K562 (cell line): ENCODE measurements around the gene MED14. TPM values are rescaled to one million over a fixed set of nuclear protein-coding genes. Genes with fewer than 3 reads are reported as not detected.

Experiments used
- ASH1L ChIP-seq: fragments of 450-650 bp; IDR thresholded peaks from 2 replicates; pipeline ENCODE4 v1.6.1; 2018; ENCODE audit warnings: borderline replicate concordance, mild to moderate bottlenecking, low read depth; ENCODE audit not compliant: partially characterized antibody
- ATF4 ChIP-seq: fragments of 450-650 bp; formaldehyde crosslinking; IDR thresholded peaks from 2 replicates; pipeline ENCODE4 v1.4.0; 2022; ENCODE audit warnings: mild to moderate bottlenecking, moderate library complexity
- CAMTA2 ChIP-seq: fragments of 250-450 bp; sonication (Bioruptor Pico); conservative IDR thresholded peaks from 2 replicates; pipeline ENCODE4 v1.5.1; 2022
- EZH2 ChIP-seq: IDR thresholded peaks from 2 replicates; pipeline ENCODE4 v1.6.1; 2012; ENCODE audit warnings: low read depth, mild to moderate bottlenecking, inconsistent platforms, low read length, borderline replicate concordance
- GTF2F1 ChIP-seq: IDR thresholded peaks from 2 replicates; pipeline ENCODE4 v1.6.1; 2011; ENCODE audit warnings: low read depth, low read length, improper control_type of control experiment
- MED1 ChIP-seq: sonication (generic); formaldehyde crosslinking; IDR thresholded peaks from 2 replicates; pipeline ENCODE4 v1.8.1; 2023; ENCODE audit warnings: missing genetic modification reagents, borderline replicate concordance
- POLR2H ChIP-seq: IDR thresholded peaks from 2 replicates; pipeline ENCODE4 v1.6.1; 2016; ENCODE audit warnings: missing genetic modification characterization, low read depth, mild to moderate bottlenecking, control low read depth, missing compliant biosample characterization, moderate library complexity
- RB1 ChIP-seq: fragments of 450-650 bp; IDR thresholded peaks from 2 replicates; pipeline ENCODE4 v1.6.1; 2017; ENCODE audit warnings: low read depth, mild to moderate bottlenecking
- RFX1 ChIP-seq: fragments of 450-650 bp; IDR thresholded peaks from 2 replicates; pipeline ENCODE4 v1.6.1; 2016; ENCODE audit warnings: mild to moderate bottlenecking, moderate library complexity
- SREBF1 ChIP-seq: fragments of 150-350 bp; IDR thresholded peaks from 2 replicates; pipeline ENCODE4 v1.6.1; 2014; ENCODE audit warnings: antibody characterized with exemption, low read depth, low read length, borderline replicate concordance
- SRSF3 ChIP-seq: fragments of 200-400 bp; formaldehyde crosslinking; IDR thresholded peaks from 2 replicates; pipeline ENCODE4 v1.6.1; 2016; ENCODE audit warnings: mild to moderate bottlenecking, low read length, moderate library complexity; ENCODE audit not compliant: insufficient read depth
- ZBTB1 ChIP-seq: sonication (generic); formaldehyde crosslinking; IDR thresholded peaks from 2 replicates; pipeline ENCODE4 v1.8.1; 2023; ENCODE audit warnings: missing genetic modification reagents, low read depth, mild to moderate bottlenecking, borderline replicate concordance
- ZBTB5 ChIP-seq: fragments of 450-650 bp; IDR thresholded peaks from 2 replicates; pipeline ENCODE4 v1.6.1; 2017; ENCODE audit warnings: antibody characterized with exemption
- ZNF324 ChIP-seq: fragments of 250-450 bp; sonication (Bioruptor Pico); IDR thresholded peaks from 2 replicates; pipeline ENCODE4 v1.4.0; 2020; ENCODE audit warnings: mild to moderate bottlenecking
- ZNF407 ChIP-seq: fragments of 450-650 bp; IDR thresholded peaks from 2 replicates; pipeline ENCODE4 v1.6.1; 2016; ENCODE audit warnings: low read depth
- ZNF717 ChIP-seq: fragments of 250-450 bp; sonication (Bioruptor Pico); IDR thresholded peaks from 2 replicates; pipeline ENCODE4 v1.5.0; 2021
- ZNF76 ChIP-seq: fragments of 250-450 bp; sonication (Bioruptor Pico); IDR thresholded peaks from 2 replicates; pipeline ENCODE4 v1.4.0; 2020; ENCODE audit warnings: mild to moderate bottlenecking, moderate library complexity, borderline replicate concordance
- polyA plus RNA-seq, 8 experiments: library from polyadenylated mRNA; depleted of rRNA in 4 of 8; stranded (reverse) in 5 of 8; unstranded in 3 of 8; fragments of >200 nt; fragmentation: Nextera tagmentation in 2 of 8; fragmentation: Illumina TruSeq in 1 of 8; extraction: Ambion mirVana in 2 of 8; extraction: Trizol in 1 of 8; gene quantifications; 2 replicates each; pipeline versions ENCODE4 v1.2.1 to v1.2.3, GENCODE V29; 2011 to 2014; ENCODE audit warnings: inconsistent platforms in 1 of 8, missing spikeins in 1 of 8
- total RNA-seq, 7 experiments: library from RNA; depleted of rRNA in 6 of 7; stranded (reverse); fragments of >200 nt in 6 of 7; fragmentation: Illumina TruSeq in 2 of 7; extraction: Trizol in 2 of 7; gene quantifications; 2 replicates each; pipeline versions ENCODE4 v1.2.1 to v1.2.3, GENCODE V29; 2011 to 2021; ENCODE audit warnings: low replicate concordance in 1 of 7

MED14 gene
- total and polyA plus RNA-seq, 9 of the 15 experiments (the other 6 are each of a cell fraction or from before 2014, with no cell fraction given): 9.2 to 35.3 (median 18.7) TPM

GRCh38 chrX:40647307-40648197, 87.8 kb downstream of the MED14 start, which contains the start of gene CXorf38 (continued):
- TF ChIP-seq ZBTB5: no peak
- TF ChIP-seq ASH1L: no peak
- TF ChIP-seq POLR2H: no peak
- TF ChIP-seq ATF4: no peak
- TF ChIP-seq MED1: no peak
- TF ChIP-seq ZNF717: no peak
- TF ChIP-seq GTF2F1: no peak
- no peak for TF ChIP-seq SRSF3
- TF ChIP-seq SREBF1: peak; percentile 73; the same call in 1 of the 2 replicates
- TF ChIP-seq EZH2: no peak
- no peak for TF ChIP-seq ZNF76 (CRISPR knock-in tag)
- TF ChIP-seq ZNF407: no peak
- no peak for TF ChIP-seq ZBTB1 (CRISPR knock-in tag)
- TF ChIP-seq CAMTA2 (CRISPR knock-in tag): no peak
- TF ChIP-seq RFX1: no peak
- TF ChIP-seq RB1: peak; percentile 39; the same call in 1 of the 2 replicates
- no peak for TF ChIP-seq ZNF324 (CRISPR knock-in tag)
